GM13976 (cell line): ENCODE results near the gene MFSD2A.
A peak's percentile ranks its signal among the peaks of the same experiment; 100 is the strongest.

Source experiments
- DNase-seq: peaks from one replicate; pipeline ENCODE4 v3.0.0; 2012; ENCODE audit warnings: low spot score
- CTCF ChIP-seq: IDR thresholded peaks from 2 replicates; pipeline ENCODE4 v1.5.1; 2012; ENCODE audit warnings: borderline replicate concordance, mild to moderate bottlenecking; ENCODE audit not compliant: insufficient read depth; ENCODE audit errors: extremely low read depth, missing control alignments, control extremely low read depth
- in situ Hi-C: fragments of 300-500 bp; cut with MboI; formaldehyde crosslinking; loops from one replicate; pipeline ENCODE4 v1.12.0; 2022; ENCODE audit warnings: low sequenced_read_pairs, mixed read lengths, inconsistent platforms; ENCODE audit not compliant: unreplicated experiment

MFSD2A gene

GRCh38 chr1:39915499-39916129 is 39.3 kb upstream of the MFSD2A start:
- no peak for DNase-seq
- in situ Hi-C loops, result loop anchor here (25.0 kb wide), 1 partner anchor 103 kb away; no protein-coding TSS in a partner anchor
- no peak for TF ChIP-seq CTCF

GRCh38 chr1:39917825-39918224 is 37.1 kb upstream of the MFSD2A start:
- in situ Hi-C loops, result loop anchor here (25.0 kb wide), 1 partner anchor 106 kb away; no protein-coding TSS in a partner anchor
- no peak for DNase-seq
- TF ChIP-seq CTCF, result peak; percentile 17

GRCh38 chr1:39919545-39919944 is 35.4 kb upstream of the MFSD2A start:
- in situ Hi-C loops, result loop anchor here (25.0 kb wide), 1 partner anchor 107 kb away; no protein-coding TSS in a partner anchor
- DNase-seq, result peak; percentile 86
- TF ChIP-seq CTCF, result peak; percentile 67

- DNase-seq, result no peak
- TF ChIP-seq CTCF, result no peak
- in situ Hi-C loops, result loop anchor here (5.0 to 25.0 kb wide), 2 partner anchors 105 to 110 kb away; no protein-coding TSS in a partner anchor
Measured at GRCh38 chr1:39922251-39922688, 32.7 kb upstream of the MFSD2A start.

- in situ Hi-C loops, result no loop called here
- TF ChIP-seq CTCF, result no peak
- DNase-seq, result no peak
Measured at GRCh38 chr1:39925721-39926342, 29.1 kb upstream of the MFSD2A start.

- in situ Hi-C loops, result no loop called here
- DNase-seq, result no peak
Measured at GRCh38 chr1:39926343-39926793, 28.6 kb upstream of the MFSD2A start.

More at GRCh38 chr1:39926343-39926793, 28.6 kb upstream of the MFSD2A start:
- TF ChIP-seq CTCF, result no peak
